ENCODE measurements around the gene LTBP1.

DNA sequence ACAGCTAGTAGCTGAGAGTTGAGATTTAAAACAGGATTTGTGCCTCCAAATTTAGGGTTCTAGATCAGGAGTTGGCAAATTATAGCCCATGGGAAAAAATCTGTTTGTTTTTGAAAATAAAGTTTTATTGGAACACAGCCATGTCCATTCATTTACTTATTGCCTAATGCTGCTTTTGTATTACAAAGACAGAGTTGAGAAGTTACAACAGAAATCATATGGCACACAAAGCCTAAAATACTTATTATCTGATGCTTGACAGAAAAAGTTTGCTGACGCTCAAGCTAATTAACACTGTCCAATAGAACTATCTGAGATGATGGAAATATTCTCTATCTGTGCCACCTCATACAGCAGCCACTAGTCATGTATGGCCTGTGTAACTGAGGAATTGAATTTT lies 300.6 kb downstream of the LTBP1 start:
- TF ChIP-seq, protein P1, sequence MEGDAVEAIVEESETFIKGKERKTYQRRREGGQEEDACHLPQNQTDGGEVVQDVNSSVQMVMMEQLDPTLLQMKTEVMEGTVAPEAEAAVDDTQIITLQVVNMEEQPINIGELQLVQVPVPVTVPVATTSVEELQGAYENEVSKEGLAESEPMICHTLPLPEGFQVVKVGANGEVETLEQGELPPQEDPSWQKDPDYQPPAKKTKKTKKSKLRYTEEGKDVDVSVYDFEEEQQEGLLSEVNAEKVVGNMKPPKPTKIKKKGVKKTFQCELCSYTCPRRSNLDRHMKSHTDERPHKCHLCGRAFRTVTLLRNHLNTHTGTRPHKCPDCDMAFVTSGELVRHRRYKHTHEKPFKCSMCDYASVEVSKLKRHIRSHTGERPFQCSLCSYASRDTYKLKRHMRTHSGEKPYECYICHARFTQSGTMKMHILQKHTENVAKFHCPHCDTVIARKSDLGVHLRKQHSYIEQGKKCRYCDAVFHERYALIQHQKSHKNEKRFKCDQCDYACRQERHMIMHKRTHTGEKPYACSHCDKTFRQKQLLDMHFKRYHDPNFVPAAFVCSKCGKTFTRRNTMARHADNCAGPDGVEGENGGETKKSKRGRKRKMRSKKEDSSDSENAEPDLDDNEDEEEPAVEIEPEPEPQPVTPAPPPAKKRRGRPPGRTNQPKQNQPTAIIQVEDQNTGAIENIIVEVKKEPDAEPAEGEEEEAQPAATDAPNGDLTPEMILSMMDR (IDR thresholded peaks at IDR 0.05; ENCODE audit: insufficient read depth, low read depth, low read length): no peak
- no peak for TF ChIP-seq EZH2 (IDR thresholded peaks at IDR 0.05; ENCODE audit: insufficient read depth, low read length)

Measured in astrocyte (in vitro differentiated cells and primary cell).